Breast epithelium (tissue), 4 donors: Measurements from ENCODE around the gene NOTO. TPM values are rescaled to one million over a fixed set of nuclear protein-coding genes. Genes with fewer than 3 reads are reported as not detected.
"Not testable (repeated sequence)": the region's sequence is repeated elsewhere in the genome, so short reads cannot be mapped to it uniquely, and the experiment has no call there.

ENCODE experiments used
- DNase-seq, 2 donors: peaks; one replicate each; pipeline ENCODE4 v3.0.0-alpha.2; 2019; ENCODE audit warnings: low spot score in 2 of 2
- H3K27ac ChIP-seq, 2 donors: fragments of 200-600 bp; sonication (generic) in 1 of 2; one replicate each; pipeline ENCODE4 v1.5.1; 2016 to 2019; ENCODE audit warnings: mild to moderate bottlenecking in 1 of 2
- H3K27me3 ChIP-seq, 2 donors: fragments of 200-600 bp; sonication (generic) in 1 of 2; one replicate each; pipeline versions ENCODE4 v1.5.1 to v1.6.0; 2017 to 2019; ENCODE audit warnings: control low read depth in 1 of 2, mild to moderate bottlenecking in 1 of 2
- H3K36me3 ChIP-seq: fragments of 200-600 bp; one replicate; pipeline ENCODE4 v1.5.1; 2019
- H3K4me1 ChIP-seq, 2 donors: fragments of 200-600 bp; sonication (generic); one replicate each; pipeline ENCODE4 v1.5.1; 2016 to 2019; ENCODE audit warnings: control low read depth in 1 of 2
- H3K4me3 ChIP-seq, 3 donors: fragments of 200-600 bp; sonication (generic); 1 replicate in 2 of 3; 2 replicates in 1 of 3; pipeline ENCODE4 v1.5.1; 2016 to 2019; ENCODE audit warnings: mild to moderate bottlenecking in 3 of 3, moderate library complexity in 2 of 3
- H3K9me3 ChIP-seq, 2 donors: fragments of 200-600 bp; sonication (generic) in 1 of 2; one replicate each; pipeline ENCODE4 v1.5.1; 2016 to 2019; ENCODE audit warnings: control low read depth in 1 of 2
- POLR2A ChIP-seq: fragments of 450-650 bp; IDR thresholded peaks from one replicate; pipeline ENCODE4 v1.6.1; 2016; ENCODE audit warnings: antibody characterized with exemption, mild to moderate bottlenecking, moderate library complexity
- POLR2AphosphoS5 ChIP-seq, 3 donors: sonication (generic); formaldehyde crosslinking; IDR thresholded peaks; one replicate each; pipeline ENCODE4 v1.6.1; 2017; ENCODE audit warnings: antibody characterized with exemption in 3 of 3
- intact Hi-C: fragments of 100-400 bp; cut with DNase I; formaldehyde crosslinking; loops from one replicate; pipeline ENCODE4 v1.15.1; 2023; ENCODE audit warnings: low total_unique reads
- total RNA-seq, 3 donors: library from RNA; depleted of rRNA; stranded (reverse); fragments of >200 nt; gene quantifications; one replicate each; pipeline ENCODE4 v1.1.0, GENCODE V29; 2016
- TF ChIP-seq, protein P1 (sequence below), 3 donors: fragments of 450-650 bp; IDR thresholded peaks; one replicate each; pipeline ENCODE4 v1.5.1; 2016 to 2017; ENCODE audit warnings: antibody characterized with exemption in 3 of 3, mild to moderate bottlenecking in 3 of 3, moderate library complexity in 3 of 3

Gene NOTO
- total RNA-seq, 3 donors from 2014 or later, result not detected

DNA sequence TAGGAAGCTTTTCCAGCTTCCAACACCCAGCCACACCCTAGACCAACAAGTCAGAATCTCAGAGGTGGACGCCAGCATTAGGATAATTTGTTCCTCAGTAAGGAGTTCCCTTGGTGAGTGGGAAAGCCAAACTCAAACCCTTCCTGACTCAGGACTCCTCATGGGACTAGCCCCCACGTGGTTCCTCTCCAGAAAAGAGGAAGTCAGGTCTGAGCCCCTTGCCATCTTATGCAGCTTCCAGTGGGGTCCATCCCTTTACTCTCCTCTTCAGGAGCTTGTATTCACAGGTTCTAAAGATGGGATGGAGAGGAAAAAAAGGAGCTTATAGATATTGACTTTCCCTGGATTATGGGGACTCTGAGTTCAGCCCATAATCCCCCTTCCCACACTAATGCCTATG lies 14.8 kb upstream of the NOTO start:
- H3K9me3 ChIP-seq, result peaks cover 0 to 11% of the 10 kb centered on the region in 2 donors
- H3K27me3 ChIP-seq, result no peaks in the 10 kb centered on the region
- intact Hi-C loops, result no loop called here
- no peak for DNase-seq
- no peak for TF ChIP-seq POLR2AphosphoS5 (IDR thresholded peaks at IDR 0.05)
- TF ChIP-seq, protein P1, sequence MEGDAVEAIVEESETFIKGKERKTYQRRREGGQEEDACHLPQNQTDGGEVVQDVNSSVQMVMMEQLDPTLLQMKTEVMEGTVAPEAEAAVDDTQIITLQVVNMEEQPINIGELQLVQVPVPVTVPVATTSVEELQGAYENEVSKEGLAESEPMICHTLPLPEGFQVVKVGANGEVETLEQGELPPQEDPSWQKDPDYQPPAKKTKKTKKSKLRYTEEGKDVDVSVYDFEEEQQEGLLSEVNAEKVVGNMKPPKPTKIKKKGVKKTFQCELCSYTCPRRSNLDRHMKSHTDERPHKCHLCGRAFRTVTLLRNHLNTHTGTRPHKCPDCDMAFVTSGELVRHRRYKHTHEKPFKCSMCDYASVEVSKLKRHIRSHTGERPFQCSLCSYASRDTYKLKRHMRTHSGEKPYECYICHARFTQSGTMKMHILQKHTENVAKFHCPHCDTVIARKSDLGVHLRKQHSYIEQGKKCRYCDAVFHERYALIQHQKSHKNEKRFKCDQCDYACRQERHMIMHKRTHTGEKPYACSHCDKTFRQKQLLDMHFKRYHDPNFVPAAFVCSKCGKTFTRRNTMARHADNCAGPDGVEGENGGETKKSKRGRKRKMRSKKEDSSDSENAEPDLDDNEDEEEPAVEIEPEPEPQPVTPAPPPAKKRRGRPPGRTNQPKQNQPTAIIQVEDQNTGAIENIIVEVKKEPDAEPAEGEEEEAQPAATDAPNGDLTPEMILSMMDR (IDR thresholded peaks at IDR 0.05), result no peak
- TF ChIP-seq POLR2A, result no peak
- H3K4me3 ChIP-seq, result no peak overlapping the region
- no peaks in the 10 kb centered on the region for H3K4me1 ChIP-seq
- H3K36me3 ChIP-seq, result no peaks in the 10 kb centered on the region
- no peak overlapping the region for H3K27ac ChIP-seq

DNA sequence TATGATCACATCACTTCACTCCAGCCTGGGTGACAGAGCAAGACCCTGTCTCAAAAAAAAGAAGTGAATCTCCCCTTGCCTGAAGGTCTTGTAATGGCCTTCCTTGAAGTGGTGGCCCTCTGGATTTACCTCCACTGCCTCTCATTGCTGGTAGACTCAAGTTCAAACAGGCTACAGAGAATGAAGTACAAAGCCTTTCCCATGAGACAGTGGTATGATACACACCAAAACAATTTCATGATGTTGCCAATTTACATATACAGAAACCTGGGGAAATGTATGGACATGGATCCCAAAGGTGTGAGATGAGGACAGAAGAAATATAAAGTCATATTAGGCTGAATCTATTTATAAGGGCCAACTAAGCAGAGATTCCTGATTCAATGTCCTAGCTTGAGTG lies 4.8 kb upstream of the NOTO start:
- Histone ChIP-seq H3K9me3 (no peaks in the 10 kb centered on the region), H3K27me3 (peaks cover 0 to 44% of the 10 kb centered on the region in 2 donors), H3K27ac (no peak overlapping the region), H3K36me3 (no peaks in the 10 kb centered on the region), H3K4me1 (peaks cover 0 to 1% of the 10 kb centered on the region in 2 donors), H3K4me3 (no peak overlapping the region)
- TF ChIP-seq POLR2A (no peak), POLR2AphosphoS5 (IDR thresholded peaks at IDR 0.05) (no peak)
- TF ChIP-seq, protein P1 (IDR thresholded peaks at IDR 0.05), result no peak
- DNase-seq, result no peak
- intact Hi-C loops, result no loop called here

DNA sequence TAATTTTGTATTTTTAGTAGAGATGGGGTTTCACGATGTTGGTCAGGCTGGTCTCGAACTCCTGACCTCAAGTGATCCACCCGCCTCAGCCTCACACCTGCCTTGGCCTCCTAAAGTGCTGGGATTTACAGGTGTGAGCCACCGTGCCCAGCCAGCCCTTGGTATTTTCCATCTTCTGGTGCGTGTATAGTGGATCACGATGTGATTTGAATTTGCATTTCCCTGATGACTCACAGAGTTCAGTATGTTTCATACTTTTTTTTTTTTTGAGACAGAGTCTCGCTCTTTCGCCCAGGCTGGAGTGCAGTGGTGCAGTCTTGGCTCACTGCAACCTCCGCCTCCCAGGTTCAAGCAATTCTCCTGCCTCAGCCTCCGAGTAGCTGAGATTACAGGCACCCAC lies 2.1 kb upstream of the NOTO start:
- DNase-seq, H3K36me3 ChIP-seq, H3K4me1 ChIP-seq, H3K27ac ChIP-seq, H3K4me3 ChIP-seq, intact Hi-C loops, H3K9me3 ChIP-seq: not testable (repeated sequence)
- H3K27me3 ChIP-seq, result peaks cover 4 to 60% of the 10 kb centered on the region in 2 donors

- TF ChIP-seq POLR2AphosphoS5 (IDR thresholded peaks at IDR 0.05) (no peak), POLR2A (no peak)
- TF ChIP-seq, protein P1 (IDR thresholded peaks at IDR 0.05), result no peak
- Histone ChIP-seq H3K9me3 (no peaks in the 10 kb centered on the region), H3K4me1 (peaks cover 0 to 7% of the 10 kb centered on the region in 2 donors), H3K36me3 (no peaks in the 10 kb centered on the region), H3K27ac (no peak overlapping the region), H3K27me3 (peaks cover 4 to 55% of the 10 kb centered on the region in 2 donors), H3K4me3 (peak overlapping the region; percentile 14 to 55 (median 35))
- no peak for DNase-seq
- intact Hi-C loops, result no loop called here
Measured at GRCh38 chr2:73203055-73203681, 794 bp downstream of the NOTO start.

- H3K36me3 ChIP-seq, result no peaks in the 10 kb centered on the region
- TF ChIP-seq, protein P1 (IDR thresholded peaks at IDR 0.05), result no peak
- TF ChIP-seq POLR2A (no peak), POLR2AphosphoS5 (IDR thresholded peaks at IDR 0.05) (no peak)
- peaks cover 4 to 42% of the 10 kb centered on the region in 2 donors for H3K27me3 ChIP-seq
- no peaks in the 10 kb centered on the region for H3K9me3 ChIP-seq
- H3K4me3 ChIP-seq, result no peak overlapping the region
- DNase-seq, result no peak
- H3K4me1 ChIP-seq, result peaks cover 0 to 7% of the 10 kb centered on the region in 2 donors
- H3K27ac ChIP-seq, result no peak overlapping the region
- intact Hi-C loops, result no loop called here
Measured at GRCh38 chr2:73205611-73206010, 3.2 kb downstream of the NOTO start.

DNA sequence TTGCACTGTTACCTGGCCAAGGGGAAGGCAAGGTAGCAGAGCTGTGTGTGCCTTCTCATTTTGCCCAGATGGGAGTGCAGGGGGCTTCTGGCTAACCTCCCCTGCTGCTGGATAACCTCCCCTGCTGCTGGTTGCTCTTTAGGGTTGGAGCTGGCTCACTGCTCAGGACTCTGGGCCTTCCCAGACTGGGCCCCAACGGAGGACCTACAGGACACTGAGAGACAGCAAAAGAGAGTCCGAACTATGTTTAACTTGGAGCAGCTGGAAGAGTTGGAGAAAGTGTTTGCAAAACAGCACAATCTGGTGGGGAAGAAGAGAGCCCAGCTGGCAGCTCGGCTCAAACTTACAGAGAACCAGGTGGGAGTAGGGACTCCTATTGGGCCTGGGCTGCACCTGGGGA lies 5.9 kb downstream of the NOTO start:
- Histone ChIP-seq H3K36me3 (no peaks in the 10 kb centered on the region), H3K27me3 (peaks cover 0 to 16% of the 10 kb centered on the region in 2 donors), H3K27ac (no peak overlapping the region), H3K4me1 (no peaks in the 10 kb centered on the region), H3K9me3 (no peaks in the 10 kb centered on the region), H3K4me3 (no peak overlapping the region)
- TF ChIP-seq POLR2A (no peak), POLR2AphosphoS5 (IDR thresholded peaks at IDR 0.05) (no peak)
- TF ChIP-seq, protein P1 (IDR thresholded peaks at IDR 0.05), result no peak
- DNase-seq, result no peak
- intact Hi-C loops, result no loop called here
